Endothelial cell of umbilical vein (primary cell): ENCODE measurements around the gene MYL5. TPM values are rescaled to one million over a fixed set of nuclear protein-coding genes. Genes with fewer than 3 reads are reported as not detected.

ENCODE experiments used
- BruUV-seq: library from RNA; stranded (reverse); fragments of 400-500 nt; replicated peaks from 2 replicates; lab custom pipeline; 2021; lab: Mats Ljungman, UMichigan
- CTCF ChIA-PET: fragments of 300-600, 350-600 bp; sonication (Branson Sonifier 250); formaldehyde crosslinking; loops from one replicate; lab custom pipeline; 2021; ENCODE audit warnings: antibody characterized with exemption, inconsistent platforms; lab: Charles Lee
- POLR2A ChIA-PET: fragments of 300-600, 350-600 bp; sonication (Branson Sonifier 250); formaldehyde crosslinking; loops from one replicate; lab custom pipeline; 2021; ENCODE audit warnings: antibody characterized with exemption, inconsistent platforms; lab: Charles Lee
- DNase-seq: peaks from one replicate; pipeline ENCODE4 v3.0.0-alpha.2; 2011; ENCODE audit warnings: low read depth, low spot score
- FAIRE-seq: peaks from 2 replicates; lab custom pipeline; 2011; peaks lifted over from hg19 to GRCh38; lab: Jason Lieb, UNC
- H2AFZ ChIP-seq: 2 replicates; pipeline ENCODE4 v1.6.0; 2012; ENCODE audit warnings: low read depth, low read length, control low read depth, inconsistent platforms
- H3K27ac ChIP-seq: 2 replicates; pipeline ENCODE4 v1.5.1; 2011; ENCODE audit warnings: low read depth, mild to moderate bottlenecking, control low read depth, low read length, moderate library complexity; ENCODE audit not compliant: insufficient read depth
- H3K27me3 ChIP-seq, 2 experiments: 2 replicates each; pipeline versions ENCODE4 v1.6.0 to v1.6.1; 2011; ENCODE audit warnings: low read length in 2 of 2, mixed read lengths in 1 of 2; ENCODE audit not compliant: control insufficient read depth in 2 of 2, insufficient read depth in 2 of 2
- H3K36me3 ChIP-seq, 2 experiments: 2 replicates in 1 of 2; 3 replicates in 1 of 2; pipeline ENCODE4 v1.5.1; 2011; ENCODE audit warnings: low read length in 2 of 2, mild to moderate bottlenecking in 1 of 2, moderate library complexity in 1 of 2; ENCODE audit not compliant: control insufficient read depth in 2 of 2, insufficient read depth in 2 of 2; ENCODE audit errors: extremely low read depth in 1 of 2
- H3K4me1 ChIP-seq: 3 replicates; pipeline ENCODE4 v1.5.1; 2011; ENCODE audit warnings: mild to moderate bottlenecking, low read length; ENCODE audit not compliant: control insufficient read depth, insufficient read depth; ENCODE audit errors: extremely low read depth
- H3K4me2 ChIP-seq: 2 replicates; pipeline ENCODE4 v1.6.1; 2011; ENCODE audit warnings: low read length, control low read depth, mixed read lengths; ENCODE audit not compliant: insufficient read depth
- H3K4me3 ChIP-seq, 3 experiments: fragments of 200-600 bp in 1 of 3; sonication (generic), shearing (Covaris generic) in 1 of 3; replicated peaks in 1 of 3; 2 replicates each; pipeline ENCODE4 v1.5.1; 2011 to 2016; ENCODE audit warnings: control low read depth in 3 of 3, low read length in 3 of 3, mild to moderate bottlenecking in 2 of 3, inconsistent platforms in 1 of 3, low read depth in 1 of 3, moderate library complexity in 1 of 3; ENCODE audit not compliant: insufficient read depth in 1 of 3
- H3K79me2 ChIP-seq: 2 replicates; pipeline ENCODE4 v1.6.0; 2012; ENCODE audit warnings: low read length, inconsistent platforms; ENCODE audit not compliant: control insufficient read depth, insufficient read depth
- H3K9ac ChIP-seq: replicated peaks from 2 replicates; pipeline ENCODE3; 2011; ENCODE audit warnings: low read length, control low read depth; ENCODE audit not compliant: insufficient read depth; ENCODE audit errors: extremely low read depth
- H3K9me1 ChIP-seq: replicated peaks from 3 replicates; pipeline ENCODE4 v1.6.0; 2011; ENCODE audit warnings: mild to moderate bottlenecking, low read length; ENCODE audit not compliant: control insufficient read depth, insufficient read depth; ENCODE audit errors: extremely low read depth
- H3K9me3 ChIP-seq: replicated peaks from 2 replicates; pipeline ENCODE4 v1.5.1; 2012; ENCODE audit warnings: low read length, inconsistent platforms; ENCODE audit not compliant: control insufficient read depth, insufficient read depth
- H4K20me1 ChIP-seq: replicated peaks from 2 replicates; pipeline ENCODE3; 2011; ENCODE audit warnings: mild to moderate bottlenecking, low read length; ENCODE audit not compliant: control insufficient read depth, insufficient read depth; ENCODE audit errors: extremely low read depth
- CTCF ChIP-seq, 2 donors: IDR thresholded peaks; 1 replicate in 1 of 2; 2 replicates in 1 of 2; pipeline ENCODE4 v1.5.1; 2011; ENCODE audit warnings: low read length in 2 of 2, mild to moderate bottlenecking in 2 of 2, moderate library complexity in 2 of 2, control low read depth in 1 of 2, inconsistent platforms in 1 of 2, low read depth in 1 of 2; ENCODE audit not compliant: insufficient read depth in 1 of 2; ENCODE audit errors: extremely low read depth in 1 of 2
- EZH2 ChIP-seq: IDR thresholded peaks from 2 replicates; pipeline ENCODE4 v1.6.1; 2012; ENCODE audit warnings: borderline replicate concordance, low read depth, mild to moderate bottlenecking, moderate library complexity, low read length, inconsistent platforms; ENCODE audit not compliant: severe bottlenecking
- FOS ChIP-seq: IDR thresholded peaks from 2 replicates; pipeline ENCODE4 v1.6.1; 2011; ENCODE audit warnings: mild to moderate bottlenecking, low read length, moderate library complexity, borderline replicate concordance; ENCODE audit not compliant: insufficient read depth
- GATA2 ChIP-seq: IDR thresholded peaks from 2 replicates; pipeline ENCODE4 v1.7.0; 2011; ENCODE audit warnings: low read depth, mild to moderate bottlenecking, moderate library complexity, mixed read lengths, low read length; ENCODE audit not compliant: insufficient read length, insufficient read depth
- JUN ChIP-seq: IDR thresholded peaks from 2 replicates; pipeline ENCODE4 v1.6.1; 2011; ENCODE audit warnings: borderline replicate concordance, low read depth; ENCODE audit not compliant: insufficient read length, insufficient read depth
- MYC ChIP-seq: IDR thresholded peaks from one replicate; pipeline ENCODE4 v1.6.1; 2011; ENCODE audit warnings: mild to moderate bottlenecking, low read depth, low read length
- POLR2A ChIP-seq: IDR thresholded peaks from 2 replicates; pipeline ENCODE4 v1.6.1; 2012; ENCODE audit warnings: low read depth, mild to moderate bottlenecking, control low read depth, low read length
- POLR2AphosphoS5 ChIP-seq: IDR thresholded peaks from 2 replicates; pipeline ENCODE4 v1.6.1; 2012; ENCODE audit warnings: low read depth, mild to moderate bottlenecking, control low read depth, low read length, moderate library complexity; ENCODE audit not compliant: insufficient read depth
- dilution Hi-C: fragments of 300-500 bp; cut with MboI; formaldehyde crosslinking; loops from one replicate; pipeline ENCODE4 v1.15.0; 2019; ENCODE audit warnings: low sequenced_read_pairs; ENCODE audit not compliant: extremely low pct_ligation_motif_present
- intact Hi-C: fragments of 100-400 bp; cut with micrococcal nuclease; formaldehyde crosslinking; loops from one replicate; pipeline ENCODE4 v1.10.0; 2022
- polyA plus RNA-seq, 4 experiments: library from polyadenylated mRNA; depleted of rRNA in 3 of 4; stranded (reverse) in 3 of 4; unstranded in 1 of 4; fragments of >200 nt; gene quantifications; 2 replicates each; pipeline versions ENCODE4 v1.2.1 to v1.2.3, GENCODE V29; 2011 to 2012; ENCODE audit warnings: missing spikeins in 1 of 4
- total RNA-seq: library from RNA; stranded (reverse); gene quantifications from 2 replicates; pipeline ENCODE4 v1.2.3, GENCODE V29; 2021
- TF ChIP-seq, protein P1 (sequence below): IDR thresholded peaks from 2 replicates; pipeline ENCODE4 v1.6.1; 2011; ENCODE audit not compliant: insufficient read depth, insufficient read length

MYL5 gene
- total and polyA plus RNA-seq, 2 donors (not counting 3 experiments of a cell fraction or from before 2014, with no cell fraction given) = 12.3 to 13.4 TPM

DNA sequence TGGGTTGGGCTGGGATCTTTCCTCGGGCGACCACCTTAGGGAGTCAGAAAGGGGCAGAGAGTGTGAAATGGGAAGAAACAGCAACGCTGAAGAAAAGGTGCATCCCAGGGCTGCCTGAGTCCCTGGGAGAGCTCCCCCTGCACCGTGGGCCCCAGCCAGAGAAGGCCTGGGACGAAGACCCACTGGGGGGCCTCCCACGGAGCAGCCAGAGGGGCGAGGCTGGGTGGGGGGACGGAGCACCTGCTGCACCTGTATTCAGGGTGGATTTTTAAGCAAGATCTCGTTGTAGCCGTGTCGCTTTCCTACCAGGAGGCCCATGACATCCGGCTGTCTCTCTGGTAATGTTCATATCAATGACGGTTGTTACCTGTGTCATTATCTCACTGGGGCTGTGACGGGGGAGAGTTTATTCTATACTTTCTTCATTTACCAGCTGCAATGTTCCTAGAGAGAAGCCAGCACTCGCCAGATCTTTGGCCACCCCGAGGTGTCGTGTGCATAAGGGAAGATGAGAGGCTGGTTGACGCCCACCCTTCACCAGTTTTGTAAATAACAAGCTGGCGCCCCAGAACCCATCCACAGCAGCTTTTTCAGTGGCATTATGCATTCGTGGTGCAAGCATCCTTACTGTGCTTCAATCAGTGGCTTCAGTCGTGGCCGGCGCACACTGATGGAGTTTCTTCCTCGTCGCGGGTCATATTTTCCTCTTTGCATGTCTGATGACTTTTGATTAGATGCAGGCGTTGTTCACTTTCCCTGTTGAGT is 25.7 kb downstream of the MYL5 start:
- Histone ChIP-seq H3K9me3 (no peaks in the 10 kb centered on the region), H2AFZ (no peak overlapping the region), H3K4me1 (no peaks in the 10 kb centered on the region), H3K79me2 (no peaks in the 10 kb centered on the region), H4K20me1 (no peaks in the 10 kb centered on the region), H3K36me3 (no peaks in the 10 kb centered on the region), H3K4me2 (no peak overlapping the region), H3K9ac (no peak overlapping the region), H3K27ac (no peak overlapping the region), H3K9me1 (no peaks in the 10 kb centered on the region), H3K4me3 (no peak overlapping the region), H3K27me3 (peaks cover 0 to 2% of the 10 kb centered on the region in 2 experiments)
- intact Hi-C loops = no loop called here
- BruUV-seq = no TSS peak
- FAIRE-seq = no peak
- ChIA-PET POLR2A (no interaction called here), CTCF (interaction anchor here (0.7 to 1.8 kb wide), 3 partner anchors 10 to 456 kb away, joined by 3 to 10 read pairs (median 4); no protein-coding TSS in a partner anchor)
- DNase-seq = no peak
- dilution Hi-C loops = no loop called here
- TF ChIP-seq POLR2AphosphoS5 = no peak
- no peak for TF ChIP-seq GATA2
- no peak for TF ChIP-seq EZH2

- Histone ChIP-seq H3K36me3 (no peaks in the 10 kb centered on the region), H3K9me3 (no peaks in the 10 kb centered on the region), H3K79me2 (no peaks in the 10 kb centered on the region), H3K4me3 (no peak overlapping the region), H3K4me2 (no peak overlapping the region), H3K4me1 (no peaks in the 10 kb centered on the region), H4K20me1 (no peaks in the 10 kb centered on the region), H3K9me1 (no peaks in the 10 kb centered on the region), H2AFZ (no peak overlapping the region), H3K27me3 (no peaks in the 10 kb centered on the region), H3K27ac (no peak overlapping the region), H3K9ac (no peak overlapping the region)
- no TSS peak for BruUV-seq
- DNase-seq = no peak
- intact Hi-C loops (no loop called here), dilution Hi-C loops (no loop called here)
- CTCF ChIA-PET = interaction anchor here (0.9 to 1.8 kb wide), 2 partner anchors 17 to 456 kb away, joined by 3 to 10 read pairs; no protein-coding TSS in a partner anchor
- POLR2A ChIA-PET = no interaction called here
- TF ChIP-seq POLR2A (no peak), CTCF (IDR thresholded peaks at IDR 0.05; ENCODE audit: extremely low read depth in 1 of 2, insufficient read depth in 1 of 2, low read depth in 1 of 2, low read length in 2 of 2) (no peak), EZH2 (no peak), JUN (no peak), POLR2AphosphoS5 (no peak), MYC (no peak), GATA2 (no peak), FOS (no peak)
- TF ChIP-seq, protein P1, sequence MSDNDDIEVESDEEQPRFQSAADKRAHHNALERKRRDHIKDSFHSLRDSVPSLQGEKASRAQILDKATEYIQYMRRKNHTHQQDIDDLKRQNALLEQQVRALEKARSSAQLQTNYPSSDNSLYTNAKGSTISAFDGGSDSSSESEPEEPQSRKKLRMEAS = no peak
- no peak for FAIRE-seq
Observed at GRCh38 chr4:700587-701264, 26.4 kb downstream of the MYL5 start.
